T-helper 9 cell (primary cell): ENCODE results near the gene CDC42EP3.
A peak's percentile ranks its signal among the peaks of the same experiment; 100 is the strongest.

ENCODE experiments used
- DNase-seq: peaks from one replicate; pipeline ENCODE4 v3.0.0-alpha.2; 2020
- total RNA-seq, 2 donors: gene quantifications; one replicate each; lab custom pipeline; 2026; lab: John Stamatoyannopoulos, UW

Gene CDC42EP3
- 83.0 to 181 reads per million in 2 donors for total RNA-seq

DNA sequence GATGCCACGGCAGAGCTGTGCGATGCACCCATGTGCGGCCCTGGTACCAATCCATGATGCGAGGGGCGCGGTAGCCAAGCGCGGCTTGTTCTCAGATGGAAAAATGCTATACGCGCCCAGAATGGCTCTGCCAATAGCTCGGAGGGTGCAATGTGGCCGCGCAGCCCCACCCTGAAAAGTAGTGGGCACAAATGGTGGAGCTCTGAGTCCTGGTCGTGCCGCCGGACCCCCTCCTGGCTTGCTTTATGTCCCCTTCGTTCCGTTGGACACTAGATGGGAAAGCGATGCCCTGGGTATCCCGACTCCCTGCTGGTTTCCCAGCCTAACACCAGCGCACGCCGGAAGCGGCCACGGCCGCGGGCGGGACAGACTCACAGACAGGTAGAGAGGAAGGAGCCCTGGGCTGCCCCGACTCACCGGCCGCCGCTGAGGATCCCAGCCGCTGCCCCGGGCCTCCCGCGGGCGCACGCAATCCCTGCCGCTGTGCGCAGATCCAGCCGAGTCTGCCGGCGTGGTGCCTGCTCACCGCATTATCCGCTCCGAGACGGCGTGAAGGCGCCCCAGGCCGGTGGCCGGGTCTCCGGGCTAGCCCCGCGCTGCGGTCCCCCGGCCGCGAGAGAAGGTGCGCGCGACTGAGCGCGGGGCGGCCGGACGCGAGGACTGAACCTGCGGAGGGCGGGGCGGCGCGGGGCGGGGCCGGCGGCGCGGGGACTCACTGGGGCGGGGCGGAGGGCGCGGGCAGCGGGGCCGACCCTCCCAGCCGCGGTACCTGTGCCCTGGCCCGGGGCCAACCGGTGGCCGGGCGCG, at the start of gene CDC42EP3:
Gene CDC42EP3 (minus strand): TSS at position 634 of the 807 bp plus-strand sequence. CDS start 25,055 bp downstream, outside the sequence.
- peak; percentile 73 for DNase-seq

- DNase-seq = no peak
Measured at GRCh38 chr2:37721201-37721560, 49.7 kb upstream of the CDC42EP3 start.

GRCh38 chr2:37720533-37721200, 49.2 kb upstream of the CDC42EP3 start:
- no peak for DNase-seq

DNA sequence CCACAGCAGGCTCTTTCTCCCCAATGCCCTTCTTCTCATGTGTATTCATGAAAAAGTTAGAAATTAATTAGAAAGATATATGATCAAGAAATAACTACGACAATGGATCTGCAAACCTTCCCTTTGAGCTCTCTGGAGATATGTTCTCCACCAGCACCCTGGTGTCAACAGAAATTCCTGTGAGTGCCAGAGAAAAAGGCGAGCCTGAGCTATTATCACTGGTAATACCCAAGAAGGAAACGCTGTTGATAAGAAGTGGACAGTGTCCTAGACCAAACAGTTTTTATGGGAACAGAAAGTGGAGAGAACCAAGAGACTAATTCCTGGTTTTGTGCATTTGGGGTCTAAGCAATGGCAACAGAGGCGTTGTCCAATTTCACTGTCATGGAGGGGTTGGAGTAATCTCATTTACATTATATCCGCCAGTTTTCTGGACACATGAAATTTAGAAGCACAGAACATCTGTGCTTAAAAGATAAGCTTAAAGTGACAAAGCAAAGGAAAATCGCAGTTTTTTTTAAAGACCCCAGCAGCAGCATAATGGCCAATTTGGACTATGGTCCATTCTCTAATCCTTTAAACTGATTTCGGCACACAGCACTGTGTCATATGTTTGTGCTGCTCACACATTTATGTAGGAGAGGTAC, 47.2 kb upstream of the CDC42EP3 start:
- no peak for DNase-seq

GRCh38 chr2:37713258-37713700, 41.8 kb upstream of the CDC42EP3 start:
- DNase-seq = no peak

GRCh38 chr2:37711831-37712230, 40.4 kb upstream of the CDC42EP3 start:
- DNase-seq = no peak

- DNase-seq = peak; percentile 2
Measured at GRCh38 chr2:37711308-37711731, 39.9 kb upstream of the CDC42EP3 start.

- DNase-seq = no peak
Measured at GRCh38 chr2:37709111-37709510, 37.7 kb upstream of the CDC42EP3 start.

DNA sequence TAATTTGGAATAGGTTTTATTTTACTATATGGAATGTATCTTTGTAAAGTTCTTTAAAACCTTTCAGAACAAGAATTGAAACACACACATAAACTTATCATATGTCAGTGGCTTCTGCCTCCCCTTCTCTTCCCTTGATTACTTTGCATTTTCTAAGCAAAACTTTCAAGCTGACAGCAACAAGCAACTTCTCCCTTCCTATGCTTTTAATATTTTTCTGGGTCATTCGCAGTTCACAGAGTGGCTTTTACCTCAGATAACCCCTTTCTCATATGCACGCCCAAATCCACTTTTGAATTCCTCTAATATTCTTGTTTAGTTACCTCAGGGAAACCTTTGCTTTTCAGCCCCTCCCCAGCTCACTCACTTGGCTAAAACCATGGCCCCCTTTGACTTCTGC, 36.7 kb upstream of the CDC42EP3 start:
- no peak for DNase-seq

- DNase-seq = no peak
Measured at GRCh38 chr2:37707393-37707792, 36.0 kb upstream of the CDC42EP3 start.

- DNase-seq = no peak
Measured at GRCh38 chr2:37706334-37707183, 35.1 kb upstream of the CDC42EP3 start.

- DNase-seq = no peak
Measured at GRCh38 chr2:37705191-37705590, 33.7 kb upstream of the CDC42EP3 start.

DNA sequence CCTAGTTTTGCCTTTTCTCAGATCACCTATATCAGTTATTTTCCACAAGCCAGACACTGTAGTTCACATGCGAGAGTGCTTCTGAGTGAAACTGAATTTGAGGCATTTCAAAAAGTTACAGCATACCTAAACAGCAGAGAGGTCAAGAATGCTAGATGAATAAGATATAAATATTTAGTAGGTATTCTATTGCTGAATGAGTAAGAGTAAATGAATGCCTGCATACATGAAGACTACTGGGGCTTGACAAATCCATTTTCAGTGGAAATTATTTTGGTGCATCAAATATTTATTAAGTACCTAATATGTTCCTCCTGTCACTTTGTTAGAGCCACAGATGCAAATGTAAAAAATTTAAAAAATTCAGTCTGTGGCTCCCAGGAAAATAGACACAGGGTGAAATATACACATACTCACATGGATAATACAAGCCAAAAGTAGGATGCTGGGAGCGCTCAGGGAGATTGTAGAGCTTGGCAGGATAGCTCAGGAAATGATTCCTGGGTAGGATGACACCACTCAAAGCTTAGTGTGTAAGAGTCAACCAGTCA, 27.6 kb upstream of the CDC42EP3 start:
- DNase-seq = no peak

- no peak for DNase-seq
Measured at GRCh38 chr2:37695336-37695735, 23.9 kb upstream of the CDC42EP3 start.

GRCh38 chr2:37692711-37693110, 21.3 kb upstream of the CDC42EP3 start:
- DNase-seq = no peak

DNA sequence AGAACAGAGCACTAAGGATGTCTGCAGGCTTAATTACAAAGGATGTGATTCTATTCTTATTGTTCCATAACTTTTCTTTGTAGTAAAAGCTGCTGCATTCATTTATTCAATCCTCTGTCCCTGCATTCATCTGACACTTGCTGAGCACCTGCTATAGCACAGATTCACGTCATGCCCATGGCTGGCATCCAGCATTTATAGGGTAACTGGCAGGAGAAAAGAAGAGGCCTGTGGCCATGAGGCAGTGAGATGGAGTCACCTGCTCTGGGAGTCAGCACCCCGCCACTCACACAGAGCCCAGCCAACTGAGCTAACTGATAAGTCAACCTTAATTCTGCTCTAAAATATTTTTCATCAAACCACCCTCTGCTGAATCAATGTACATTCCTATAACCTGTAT, 18.3 kb upstream of the CDC42EP3 start:
- DNase-seq = no peak

- DNase-seq = no peak
Measured at GRCh38 chr2:37688771-37689468, 17.5 kb upstream of the CDC42EP3 start.

DNA sequence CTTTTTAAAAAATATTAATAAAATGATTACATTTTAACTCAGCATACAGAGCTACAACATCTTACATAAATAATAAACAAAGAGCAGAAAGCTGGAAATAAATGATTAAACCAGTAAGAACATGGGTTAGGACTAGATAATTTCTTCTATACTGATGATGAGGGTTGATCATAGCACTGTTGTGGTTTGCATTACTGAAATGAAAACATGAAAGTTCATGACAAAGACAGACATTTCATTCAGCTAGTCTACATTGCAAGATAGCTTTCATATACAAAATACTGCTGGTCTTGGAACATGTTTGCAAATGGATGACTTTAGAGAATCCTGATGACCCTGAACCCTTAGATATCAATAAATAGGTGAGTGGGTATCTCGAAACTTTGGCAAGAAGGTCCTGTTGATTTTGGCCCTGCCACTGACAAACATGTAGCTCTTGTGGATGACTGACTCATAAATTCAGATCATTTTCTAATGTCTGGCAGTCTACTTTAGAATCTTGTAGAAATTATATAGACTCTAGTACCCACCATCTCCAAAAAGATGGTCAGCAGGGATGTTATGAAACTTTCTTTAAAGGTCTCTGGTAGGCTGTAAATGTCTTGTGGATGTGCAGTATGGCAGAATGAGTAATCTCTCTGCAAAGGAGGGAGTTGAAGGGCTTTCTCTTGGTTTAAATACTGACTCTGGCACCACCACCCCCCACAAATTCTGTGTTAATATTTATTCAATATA, 15.5 kb upstream of the CDC42EP3 start:
- DNase-seq = no peak

DNA sequence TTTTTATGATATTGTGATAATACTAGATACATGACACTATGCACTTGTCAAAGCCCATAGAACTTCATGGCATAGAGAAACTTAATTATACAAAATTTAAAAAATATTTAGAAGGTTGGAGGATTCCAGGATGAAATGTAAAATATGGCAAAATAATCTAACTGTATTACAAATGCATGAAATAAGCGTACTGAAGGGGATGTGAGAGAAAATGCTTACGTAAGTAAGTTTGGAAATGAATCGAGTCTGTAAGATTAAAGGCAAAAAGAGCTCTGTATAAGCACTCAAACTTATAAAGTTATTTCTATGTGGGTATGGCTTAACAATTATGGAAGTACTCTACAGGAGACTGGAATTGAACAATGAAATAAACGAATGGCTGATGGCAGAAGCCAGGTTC, 13.4 kb upstream of the CDC42EP3 start:
- no peak for DNase-seq

DNA sequence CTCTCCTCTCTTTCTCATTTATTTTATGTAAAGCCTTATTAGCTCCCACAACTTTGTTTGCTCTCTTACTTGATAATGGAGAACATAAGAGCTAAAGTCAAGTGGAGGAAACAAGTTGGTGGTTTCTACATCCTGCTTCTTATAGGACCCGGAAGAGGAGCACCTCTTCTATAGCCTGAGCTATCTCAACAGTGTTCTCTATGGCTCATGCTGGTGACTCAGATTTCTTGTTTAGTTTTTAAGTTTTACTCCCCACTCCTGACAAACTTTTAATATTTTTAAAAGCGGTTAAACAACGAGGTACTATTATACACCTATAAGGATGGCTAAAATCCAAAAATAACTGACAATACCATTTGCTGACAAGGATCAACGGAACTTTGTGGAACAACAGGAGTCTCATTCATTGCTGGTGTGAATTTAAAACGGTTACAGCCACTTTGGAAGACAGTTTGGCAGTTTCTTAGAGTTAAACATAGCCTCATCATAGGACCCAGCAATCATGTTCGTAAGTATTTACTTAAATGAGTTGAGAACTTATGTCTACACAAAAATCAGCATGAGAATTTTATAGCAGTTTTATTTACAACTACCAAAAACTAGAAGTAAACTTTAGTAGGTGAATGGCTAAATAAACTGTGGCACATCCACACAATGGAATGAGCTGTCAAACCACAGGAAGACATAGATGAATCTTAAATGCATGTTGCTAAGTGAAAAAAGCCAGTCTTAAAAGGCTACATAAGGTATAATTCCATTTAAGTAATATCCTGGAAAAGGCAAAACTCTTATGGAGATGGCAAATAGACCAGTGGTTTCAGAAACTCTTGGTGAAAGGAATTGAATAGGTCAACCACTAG, 12.7 kb upstream of the CDC42EP3 start:
- DNase-seq = no peak
